HCT116 (cell line): Measurements from ENCODE around the gene OR2W1. TPM values are rescaled to one million over a fixed set of nuclear protein-coding genes. Genes with fewer than 3 reads are reported as not detected.

ENCODE experiments used
- ATAC-seq: fragments of 200-7000 bp; cut with Tn5 transposase; 2 replicates; pipeline ENCODE4 v1.9.1; 2020; ENCODE audit warnings: mild to moderate bottlenecking, moderate library complexity
- BruUV-seq: library from RNA; stranded (reverse); fragments of 400-500 nt; replicated peaks from 2 replicates; lab custom pipeline; 2021; lab: Mats Ljungman, UMichigan
- CTCF ChIA-PET: fragments of 300-600 bp; sonication (Branson Sonifier 250); formaldehyde crosslinking; loops from one replicate; lab custom pipeline; 2021; ENCODE audit warnings: antibody characterized with exemption; lab: Charles Lee
- POLR2A ChIA-PET: fragments of 300-600, 350-600 bp; sonication (Branson Sonifier 250); formaldehyde crosslinking; loops from one replicate; lab custom pipeline; 2021; ENCODE audit warnings: antibody characterized with exemption; lab: Charles Lee
- RAD21 ChIA-PET, 2 experiments: fragments of 300-600 bp; sonication (Branson Sonifier 250); formaldehyde crosslinking; loops; one replicate each; lab custom pipeline; 2023; ENCODE audit warnings: low total read pairs in 2 of 2; ENCODE audit not compliant: uncharacterized antibody in 2 of 2, unreplicated experiment in 2 of 2, low non-redundant PET in 1 of 2; lab: Charles Lee
- DNase-seq: peaks from one replicate; pipeline ENCODE4 v3.0.0-alpha.2; 2010; ENCODE audit warnings: low read depth, low spot score
- H2AFZ ChIP-seq: fragments of 200-600 bp; shearing (Covaris generic), sonication (generic); 2 replicates; pipeline ENCODE4 v1.6.1; 2017; ENCODE audit warnings: low read depth, mixed run types, mixed read lengths, antibody characterized with exemption, low read length; ENCODE audit not compliant: poor library complexity, severe bottlenecking
- H3K27ac ChIP-seq: 2 replicates; pipeline ENCODE4 v1.5.1; 2012; ENCODE audit warnings: low read depth, low read length
- H3K27me3 ChIP-seq: fragments of 200-600 bp; sonication (generic); 2 replicates; pipeline ENCODE4 v1.6.1; 2016; ENCODE audit warnings: mixed run types, low read length, mixed read lengths; ENCODE audit not compliant: insufficient read depth
- H3K36me3 ChIP-seq, 2 experiments: fragments of 200-500 bp in 1 of 2; fragments of 200-600 bp in 1 of 2; sonication (Bioruptor generic) in 1 of 2; sonication (generic) in 1 of 2; 2 replicates each; pipeline versions ENCODE4 v1.5.1 to v1.6.1; 2014 to 2016; ENCODE audit warnings: low read length in 2 of 2, inconsistent platforms in 1 of 2, mixed read lengths in 1 of 2, mixed run types in 1 of 2; ENCODE audit not compliant: insufficient read depth in 2 of 2, control insufficient read depth in 1 of 2
- H3K4me1 ChIP-seq, 2 experiments: fragments of 200-600 bp in 1 of 2; sonication (generic) in 1 of 2; 2 replicates each; pipeline versions ENCODE4 v1.5.1 to v1.6.1; 2012 to 2017; ENCODE audit warnings: low read length in 2 of 2, inconsistent platforms in 1 of 2, mild to moderate bottlenecking in 1 of 2, mixed read lengths in 1 of 2, mixed run types in 1 of 2, moderate library complexity in 1 of 2; ENCODE audit not compliant: insufficient read depth in 2 of 2, control insufficient read depth in 1 of 2
- H3K4me2 ChIP-seq: fragments of 200-600 bp; sonication (generic); 2 replicates; pipeline ENCODE4 v1.6.1; 2017; ENCODE audit warnings: mixed run types, low read length, mixed read lengths
- H3K4me3 ChIP-seq, 2 experiments: fragments of 200-600 bp in 1 of 2; sonication (generic) in 1 of 2; replicated peaks in 1 of 2; 2 replicates each; pipeline ENCODE4 v1.5.1; 2011 to 2016; ENCODE audit warnings: low read length in 2 of 2, control low read depth in 1 of 2, low read depth in 1 of 2, mild to moderate bottlenecking in 1 of 2, mixed read lengths in 1 of 2, mixed run types in 1 of 2
- H3K79me2 ChIP-seq: fragments of 200-600 bp; sonication (generic); 2 replicates; pipeline ENCODE4 v1.6.1; 2017; ENCODE audit warnings: mild to moderate bottlenecking, mixed run types, low read length, moderate library complexity, mixed read lengths; ENCODE audit not compliant: insufficient read depth
- H3K9ac ChIP-seq: fragments of 200-600 bp; sonication (generic); 2 replicates; pipeline ENCODE4 v1.6.1; 2016; ENCODE audit warnings: low read length, mixed read lengths
- H3K9me2 ChIP-seq: fragments of 200-600 bp; sonication (generic), shearing (Covaris generic); 2 replicates; pipeline ENCODE4 v1.6.1; 2017; ENCODE audit warnings: mixed run types, mild to moderate bottlenecking, moderate library complexity; ENCODE audit not compliant: insufficient read depth
- H3K9me3 ChIP-seq, 2 experiments: fragments of 200-500 bp in 1 of 2; fragments of 200-600 bp in 1 of 2; sonication (Bioruptor generic) in 1 of 2; sonication (generic) in 1 of 2; 2 replicates each; pipeline ENCODE4 v1.6.1; 2014 to 2017; ENCODE audit warnings: low read length in 2 of 2, mixed read lengths in 2 of 2, inconsistent platforms in 1 of 2, low read depth in 1 of 2, mild to moderate bottlenecking in 1 of 2, mixed run types in 1 of 2, moderate library complexity in 1 of 2; ENCODE audit not compliant: control insufficient read depth in 1 of 2, insufficient read depth in 1 of 2
- H4K20me1 ChIP-seq: fragments of 200-600 bp; sonication (generic), shearing (Covaris generic); 2 replicates; pipeline ENCODE4 v1.6.1; 2017; ENCODE audit warnings: mixed run types, mild to moderate bottlenecking, moderate library complexity; ENCODE audit not compliant: insufficient read depth
- CBX3 ChIP-seq: IDR thresholded peaks from 2 replicates; pipeline ENCODE4 v1.6.1; 2012; ENCODE audit warnings: low read depth
- CEBPB ChIP-seq: IDR thresholded peaks from 2 replicates; pipeline ENCODE4 v1.6.1; 2012; ENCODE audit warnings: low read depth
- CTCF ChIP-seq, 3 experiments: fragments of 200-600 bp in 1 of 3; sonication (generic) in 1 of 3; IDR thresholded peaks in 2 of 3; conservative IDR thresholded peaks in 1 of 3; 2 replicates each; pipeline ENCODE4 v1.5.1; 2012 to 2017; ENCODE audit warnings: low read depth in 2 of 3, low read length in 2 of 3, antibody characterized with exemption in 1 of 3, borderline replicate concordance in 1 of 3, control low read depth in 1 of 3, mild to moderate bottlenecking in 1 of 3, mixed read lengths in 1 of 3, mixed run types in 1 of 3, moderate library complexity in 1 of 3; ENCODE audit not compliant: insufficient read depth in 1 of 3
- EGR1 ChIP-seq: IDR thresholded peaks from 2 replicates; pipeline ENCODE4 v1.6.1; 2012; ENCODE audit warnings: low read depth
- EZH2phosphoT487 ChIP-seq: fragments of 200-600 bp; IDR thresholded peaks from 2 replicates; pipeline ENCODE4 v1.6.1; 2018; ENCODE audit warnings: antibody characterized with exemption, borderline replicate concordance
- MAX ChIP-seq: IDR thresholded peaks from 2 replicates; pipeline ENCODE4 v1.6.1; 2012
- POLR2A ChIP-seq: IDR thresholded peaks from 2 replicates; pipeline ENCODE4 v1.7.0; 2011; ENCODE audit warnings: borderline replicate concordance; ENCODE audit not compliant: insufficient read depth, insufficient read length; ENCODE audit errors: extremely low read depth
- RAD21 ChIP-seq: IDR thresholded peaks from 2 replicates; pipeline ENCODE4 v1.6.1; 2012; ENCODE audit warnings: low read depth, mild to moderate bottlenecking
- SIN3A ChIP-seq: IDR thresholded peaks from 2 replicates; pipeline ENCODE4 v1.6.1; 2012; ENCODE audit warnings: low read depth
- SP1 ChIP-seq: IDR thresholded peaks from 2 replicates; pipeline ENCODE4 v1.6.1; 2012; ENCODE audit warnings: low read depth
- SRF ChIP-seq: IDR thresholded peaks from 2 replicates; pipeline ENCODE4 v1.6.1; 2012; ENCODE audit warnings: low read depth
- ZBTB33 ChIP-seq: IDR thresholded peaks from 2 replicates; pipeline ENCODE4 v1.6.1; 2011; ENCODE audit warnings: mild to moderate bottlenecking, low read length, moderate library complexity; ENCODE audit not compliant: insufficient replicate concordance; ENCODE audit errors: extremely low read depth
- ZFX ChIP-seq: fragments of 450-650 bp; IDR thresholded peaks from 2 replicates; pipeline ENCODE4 v1.6.1; 2017
- intact Hi-C: fragments of 100-400 bp; cut with micrococcal nuclease; formaldehyde crosslinking; loops from 2 replicates; pipeline ENCODE4 v1.10.0; 2022
- total RNA-seq: library from RNA; stranded (reverse); gene quantifications from one replicate; pipeline ENCODE4 v1.2.1, GENCODE V29; 2021; ENCODE audit not compliant: unreplicated experiment
- TF ChIP-seq, protein P1 (sequence below): IDR thresholded peaks from 2 replicates; pipeline ENCODE4 v1.6.1; 2012; ENCODE audit warnings: low read depth
- TF ChIP-seq, protein P2 (sequence below): IDR thresholded peaks from 2 replicates; pipeline ENCODE4 v1.6.1; 2012

OR2W1 gene
- total RNA-seq, 1 experiment from 2014 or later: not detected

DNA sequence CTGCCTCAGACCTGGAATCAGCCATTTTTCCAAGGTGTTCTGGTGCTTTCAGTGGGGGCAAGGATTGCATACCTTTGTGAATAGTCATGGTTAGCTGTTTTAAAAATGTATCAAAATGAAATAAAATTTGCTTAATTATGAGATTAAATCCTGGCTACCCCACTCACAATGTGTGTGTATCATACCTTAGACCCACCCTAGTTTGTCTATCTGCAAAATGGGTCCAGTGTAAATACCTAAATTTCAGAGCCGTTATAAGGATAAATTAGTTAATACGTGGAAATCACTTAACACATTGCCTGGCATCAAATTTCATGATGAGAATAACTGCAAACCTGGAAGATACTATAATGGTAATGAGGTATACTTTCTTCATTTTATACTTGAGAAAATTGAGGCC, 36.9 kb downstream of the OR2W1 start:
- Histone ChIP-seq H4K20me1 (no peaks in the 10 kb centered on the region), H3K27me3 (no peaks in the 10 kb centered on the region), H3K27ac (no peak overlapping the region), H3K9me3 (no peaks in the 10 kb centered on the region), H3K4me1 (no peaks in the 10 kb centered on the region), H3K36me3 (no peaks in the 10 kb centered on the region), H3K4me2 (no peak overlapping the region), H2AFZ (no peak overlapping the region), H3K9me2 (no peaks in the 10 kb centered on the region), H3K79me2 (no peaks in the 10 kb centered on the region), H3K4me3 (no peak overlapping the region), H3K9ac (no peak overlapping the region)
- ChIA-PET RAD21 (no interaction called here), POLR2A (no interaction called here), CTCF (no interaction called here)
- ATAC-seq: no peak
- no peak for DNase-seq
- BruUV-seq: no TSS peak
- TF ChIP-seq EZH2phosphoT487 (no peak), SP1 (no peak), EGR1 (no peak), SRF (no peak), CEBPB (no peak), MAX (no peak), ZBTB33 (no peak), SIN3A (no peak), RAD21 (no peak), CBX3 (no peak), CTCF (IDR thresholded peaks at IDR 0.05 in 2 of 3, conservative IDR thresholded peaks at IDR 0.05 in 1 of 3; ENCODE audit: borderline replicate concordance in 1 of 3, insufficient read depth in 1 of 3, low read depth in 2 of 3, low read length in 2 of 3) (no peak), ZFX (no peak), POLR2A (no peak)
- TF ChIP-seq, protein P1, sequence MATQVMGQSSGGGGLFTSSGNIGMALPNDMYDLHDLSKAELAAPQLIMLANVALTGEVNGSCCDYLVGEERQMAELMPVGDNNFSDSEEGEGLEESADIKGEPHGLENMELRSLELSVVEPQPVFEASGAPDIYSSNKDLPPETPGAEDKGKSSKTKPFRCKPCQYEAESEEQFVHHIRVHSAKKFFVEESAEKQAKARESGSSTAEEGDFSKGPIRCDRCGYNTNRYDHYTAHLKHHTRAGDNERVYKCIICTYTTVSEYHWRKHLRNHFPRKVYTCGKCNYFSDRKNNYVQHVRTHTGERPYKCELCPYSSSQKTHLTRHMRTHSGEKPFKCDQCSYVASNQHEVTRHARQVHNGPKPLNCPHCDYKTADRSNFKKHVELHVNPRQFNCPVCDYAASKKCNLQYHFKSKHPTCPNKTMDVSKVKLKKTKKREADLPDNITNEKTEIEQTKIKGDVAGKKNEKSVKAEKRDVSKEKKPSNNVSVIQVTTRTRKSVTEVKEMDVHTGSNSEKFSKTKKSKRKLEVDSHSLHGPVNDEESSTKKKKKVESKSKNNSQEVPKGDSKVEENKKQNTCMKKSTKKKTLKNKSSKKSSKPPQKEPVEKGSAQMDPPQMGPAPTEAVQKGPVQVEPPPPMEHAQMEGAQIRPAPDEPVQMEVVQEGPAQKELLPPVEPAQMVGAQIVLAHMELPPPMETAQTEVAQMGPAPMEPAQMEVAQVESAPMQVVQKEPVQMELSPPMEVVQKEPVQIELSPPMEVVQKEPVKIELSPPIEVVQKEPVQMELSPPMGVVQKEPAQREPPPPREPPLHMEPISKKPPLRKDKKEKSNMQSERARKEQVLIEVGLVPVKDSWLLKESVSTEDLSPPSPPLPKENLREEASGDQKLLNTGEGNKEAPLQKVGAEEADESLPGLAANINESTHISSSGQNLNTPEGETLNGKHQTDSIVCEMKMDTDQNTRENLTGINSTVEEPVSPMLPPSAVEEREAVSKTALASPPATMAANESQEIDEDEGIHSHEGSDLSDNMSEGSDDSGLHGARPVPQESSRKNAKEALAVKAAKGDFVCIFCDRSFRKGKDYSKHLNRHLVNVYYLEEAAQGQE: no peak
- TF ChIP-seq, protein P2, sequence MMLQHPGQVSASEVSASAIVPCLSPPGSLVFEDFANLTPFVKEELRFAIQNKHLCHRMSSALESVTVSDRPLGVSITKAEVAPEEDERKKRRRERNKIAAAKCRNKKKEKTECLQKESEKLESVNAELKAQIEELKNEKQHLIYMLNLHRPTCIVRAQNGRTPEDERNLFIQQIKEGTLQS: no peak
- intact Hi-C loops: no loop called here
